ENCODE measurements around the gene PANK2. TPM values are rescaled to one million over a fixed set of nuclear protein-coding genes. Genes with fewer than 3 reads are reported as not detected.
"Not testable (repeated sequence)": the region's sequence is repeated elsewhere in the genome, so short reads cannot be mapped to it uniquely, and the experiment has no call there.

The PANK2 gene
- total RNA-seq, 1 donor from 2014 or later = 53.5 TPM

DNA sequence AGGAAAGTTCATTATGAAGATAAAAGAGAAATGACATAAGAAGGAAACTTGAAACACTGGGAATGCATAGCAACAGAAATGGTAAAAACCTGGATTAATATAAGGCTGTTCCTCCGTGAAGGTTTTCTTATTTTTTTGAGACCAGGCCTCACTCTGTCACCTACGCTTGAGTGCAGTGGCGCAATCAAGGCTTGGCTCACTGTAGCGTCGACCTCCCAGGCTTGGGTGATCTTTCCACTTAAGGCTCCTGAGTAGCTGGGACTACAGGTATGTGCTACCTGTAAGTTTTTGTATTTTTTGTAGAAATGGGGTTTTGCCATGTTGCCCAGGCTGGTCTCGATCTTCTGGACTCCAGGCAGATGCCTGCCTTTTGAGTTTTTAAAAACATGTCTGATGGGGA lies 51.7 kb downstream of the PANK2 start:
- TF ChIP-seq CTCF (IDR thresholded peaks at IDR 0.05) = no peak
- no peak for TF ChIP-seq POLR2A (IDR thresholded peaks at IDR 0.05)
- no peak for TF ChIP-seq POLR2AphosphoS5 (IDR thresholded peaks at IDR 0.05; ENCODE audit: insufficient read depth in 1 of 2, low read depth in 1 of 2)
- no peaks in the 10 kb centered on the region for H3K9me3 ChIP-seq
- H3K4me1 ChIP-seq = peaks cover 2% of the 10 kb centered on the region
- intact Hi-C loops (cut with DNase I) = no loop called here
- H3K36me3 ChIP-seq = peaks cover 0 to 4% of the 10 kb centered on the region in 2 donors
- H3K27me3 ChIP-seq = no peaks in the 10 kb centered on the region
- H3K4me3 ChIP-seq = no peak overlapping the region
- no peak overlapping the region for H3K27ac ChIP-seq
- DNase-seq (ENCODE audit: extremely low spot score in 2 of 2) = no peak

GRCh38 chr20:3946666-3947065 lies 57.5 kb downstream of the PANK2 start:
- H3K36me3 ChIP-seq; H3K27me3 ChIP-seq; DNase-seq (ENCODE audit: extremely low spot score in 2 of 2); H3K4me1 ChIP-seq; H3K4me3 ChIP-seq; H3K9me3 ChIP-seq; intact Hi-C loops (cut with DNase I); H3K27ac ChIP-seq: not testable (repeated sequence)

- H3K9me3 ChIP-seq = no peaks in the 10 kb centered on the region
- no peak overlapping the region for H3K27ac ChIP-seq
- no peak overlapping the region for H3K4me3 ChIP-seq
- H3K27me3 ChIP-seq = no peaks in the 10 kb centered on the region
- no peak for TF ChIP-seq POLR2AphosphoS5 (IDR thresholded peaks at IDR 0.05; ENCODE audit: insufficient read depth in 1 of 2, low read depth in 1 of 2)
- no peak for TF ChIP-seq CTCF (IDR thresholded peaks at IDR 0.05)
- TF ChIP-seq POLR2A (IDR thresholded peaks at IDR 0.05) = no peak
- DNase-seq (ENCODE audit: extremely low spot score in 2 of 2) = no peak
- intact Hi-C loops (cut with DNase I) = no loop called here
- peaks cover 0 to 4% of the 10 kb centered on the region in 2 donors for H3K36me3 ChIP-seq
- no peaks in the 10 kb centered on the region for H3K4me1 ChIP-seq
Measured at GRCh38 chr20:3964719-3965118, 75.5 kb downstream of the PANK2 start.

- no peak for DNase-seq (ENCODE audit: extremely low spot score in 2 of 2)
Measured at GRCh38 chr20:3966571-3966970, 77.4 kb downstream of the PANK2 start.

DNA sequence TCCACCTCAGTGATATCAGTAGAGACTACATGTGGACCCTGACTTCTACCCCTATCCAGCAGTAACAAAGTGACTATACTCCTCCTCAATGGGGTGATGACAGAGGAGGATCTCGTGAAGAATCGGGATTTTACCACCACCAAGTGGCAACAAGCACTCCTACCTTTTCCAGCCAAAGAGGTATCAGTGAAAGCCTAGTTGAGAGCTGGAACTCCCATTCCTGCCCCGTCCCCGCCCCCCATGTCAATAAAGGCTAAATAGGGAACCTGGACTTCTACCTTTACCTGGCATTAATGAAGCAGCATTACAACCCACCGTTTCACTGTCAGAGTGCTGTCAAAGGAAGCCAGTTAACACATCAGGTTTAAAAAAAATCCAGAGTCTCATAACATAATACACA lies 80.8 kb downstream of the PANK2 start:
- no peaks in the 10 kb centered on the region for H3K36me3 ChIP-seq

More at GRCh38 chr20:3966571-3966970, 77.4 kb downstream of the PANK2 start:
- no peak overlapping the region for H3K27ac ChIP-seq
- H3K4me1 ChIP-seq = no peaks in the 10 kb centered on the region
- TF ChIP-seq CTCF (IDR thresholded peaks at IDR 0.05) = no peak
- H3K27me3 ChIP-seq = no peaks in the 10 kb centered on the region
- no peak overlapping the region for H3K4me3 ChIP-seq
- H3K9me3 ChIP-seq = no peaks in the 10 kb centered on the region
- intact Hi-C loops (cut with DNase I) = no loop called here
- no peaks in the 10 kb centered on the region for H3K36me3 ChIP-seq

More for the DNA sequence above, 80.8 kb downstream of the PANK2 start:
- intact Hi-C loops (cut with DNase I) = no loop called here
- no peak overlapping the region for H3K4me3 ChIP-seq
- H3K4me1 ChIP-seq = no peaks in the 10 kb centered on the region
- H3K9me3 ChIP-seq = no peaks in the 10 kb centered on the region
- H3K27ac ChIP-seq = no peak overlapping the region
- no peak for TF ChIP-seq POLR2A (IDR thresholded peaks at IDR 0.05)
- no peak for TF ChIP-seq POLR2AphosphoS5 (IDR thresholded peaks at IDR 0.05; ENCODE audit: insufficient read depth in 1 of 2, low read depth in 1 of 2)
- TF ChIP-seq CTCF (IDR thresholded peaks at IDR 0.05) = no peak
- H3K27me3 ChIP-seq = no peaks in the 10 kb centered on the region
- DNase-seq (ENCODE audit: extremely low spot score in 2 of 2) = no peak
